KMS-11 (cell line): ENCODE measurements around the gene ESYT2.

Source experiments
- H2AFZ ChIP-seq: fragments of 200-600 bp; sonication (generic); 2 replicates; pipeline ENCODE4 v1.6.1; 2016; ENCODE audit warnings: antibody characterized with exemption, mixed run types, low read depth
- H3K27ac ChIP-seq: fragments of 200-600 bp; sonication (generic); 2 replicates; pipeline ENCODE4 v1.6.1; 2016; ENCODE audit warnings: mild to moderate bottlenecking, mixed run types
- H3K27me3 ChIP-seq: fragments of 200-600 bp; sonication (generic); 2 replicates; pipeline ENCODE4 v1.6.1; 2017; ENCODE audit warnings: mild to moderate bottlenecking, low read depth, mixed run types, moderate library complexity; ENCODE audit not compliant: insufficient read depth
- H3K36me3 ChIP-seq: fragments of 200-600 bp; sonication (generic); 2 replicates; pipeline ENCODE4 v1.6.1; 2017; ENCODE audit warnings: mild to moderate bottlenecking, mixed run types; ENCODE audit not compliant: insufficient read depth
- H3K4me1 ChIP-seq: fragments of 200-600 bp; sonication (generic); 2 replicates; pipeline ENCODE4 v1.6.1; 2016; ENCODE audit warnings: mild to moderate bottlenecking, low read depth, mixed run types; ENCODE audit not compliant: poor library complexity, severe bottlenecking
- H3K4me2 ChIP-seq: fragments of 200-600 bp; sonication (generic); 2 replicates; pipeline ENCODE4 v1.7.0; 2016; ENCODE audit warnings: mild to moderate bottlenecking, mixed run types
- H3K4me3 ChIP-seq: fragments of 200-600 bp; sonication (generic); IDR thresholded peaks from 2 replicates; pipeline ENCODE4 v1.6.1; 2017; ENCODE audit warnings: low read depth, low read length, mixed read lengths; ENCODE audit not compliant: insufficient read depth
- H3K79me2 ChIP-seq: fragments of 200-600 bp; sonication (generic); 2 replicates; pipeline ENCODE4 v1.6.1; 2016; ENCODE audit warnings: low read depth, mixed run types; ENCODE audit not compliant: insufficient read depth
- H3K9ac ChIP-seq: fragments of 200-600 bp; sonication (generic); 2 replicates; pipeline ENCODE4 v1.6.1; 2016; ENCODE audit warnings: mild to moderate bottlenecking, mixed run types
- H4K20me1 ChIP-seq: fragments of 200-600 bp; sonication (generic); 2 replicates; pipeline ENCODE4 v1.6.1; 2016; ENCODE audit warnings: mild to moderate bottlenecking, mixed run types; ENCODE audit not compliant: insufficient read depth
- CTCF ChIP-seq: fragments of 200-600 bp; sonication (generic); conservative IDR thresholded peaks from 2 replicates; pipeline ENCODE4 v1.6.1; 2017; ENCODE audit warnings: low read depth, mild to moderate bottlenecking, antibody characterized with exemption, low read length, moderate library complexity, mixed read lengths

ESYT2 gene

GRCh38 chr7:158741294-158741666 lies 88.0 kb downstream of the ESYT2 start:
- H3K27me3 ChIP-seq: no peaks in the 10 kb centered on the region
- no peak overlapping the region for H3K9ac ChIP-seq
- TF ChIP-seq CTCF: no peak
- no peak overlapping the region for H3K27ac ChIP-seq
- H3K36me3 ChIP-seq: peaks cover 4% of the 10 kb centered on the region; the same call in 1 of the 2 replicates
- H3K4me2 ChIP-seq: no peak overlapping the region
- H3K4me3 ChIP-seq: no peak overlapping the region
- H3K4me1 ChIP-seq: no peaks in the 10 kb centered on the region
- H3K79me2 ChIP-seq: no peaks in the 10 kb centered on the region
- H4K20me1 ChIP-seq: no peaks in the 10 kb centered on the region
- no peak overlapping the region for H2AFZ ChIP-seq

- TF ChIP-seq CTCF: no peak
- Histone ChIP-seq H3K4me2 (no peak overlapping the region), H4K20me1 (no peaks in the 10 kb centered on the region), H3K79me2 (no peaks in the 10 kb centered on the region), H3K36me3 (peaks cover 4% of the 10 kb centered on the region; the same call in 1 of the 2 replicates), H3K4me3 (no peak overlapping the region), H3K4me1 (no peaks in the 10 kb centered on the region), H3K27me3 (no peaks in the 10 kb centered on the region), H3K27ac (no peak overlapping the region), H3K9ac (no peak overlapping the region), H2AFZ (no peak overlapping the region)
Observed at GRCh38 chr7:158740657-158741293, 88.5 kb downstream of the ESYT2 start.

GRCh38 chr7:158740013-158740656 lies 89.2 kb downstream of the ESYT2 start:
- no peaks in the 10 kb centered on the region for H4K20me1 ChIP-seq
- no peak overlapping the region for H3K27ac ChIP-seq
- no peak overlapping the region for H3K4me3 ChIP-seq
- H3K27me3 ChIP-seq: no peaks in the 10 kb centered on the region
- H3K79me2 ChIP-seq: no peaks in the 10 kb centered on the region
- no peak overlapping the region for H3K4me2 ChIP-seq
- no peak overlapping the region for H2AFZ ChIP-seq
- H3K9ac ChIP-seq: no peak overlapping the region
- H3K4me1 ChIP-seq: no peaks in the 10 kb centered on the region
- no peak for TF ChIP-seq CTCF
- H3K36me3 ChIP-seq: peaks cover 4% of the 10 kb centered on the region; the same call in 1 of the 2 replicates

- H3K4me3 ChIP-seq: no peak overlapping the region
- H3K79me2 ChIP-seq: no peaks in the 10 kb centered on the region
- peaks cover 4% of the 10 kb centered on the region; the same call in 1 of the 2 replicates for H3K36me3 ChIP-seq
- H2AFZ ChIP-seq: no peak overlapping the region
- H3K4me1 ChIP-seq: no peaks in the 10 kb centered on the region
- no peak for TF ChIP-seq CTCF
- no peaks in the 10 kb centered on the region for H4K20me1 ChIP-seq
- no peak overlapping the region for H3K9ac ChIP-seq
- no peak overlapping the region for H3K4me2 ChIP-seq
- H3K27me3 ChIP-seq: no peaks in the 10 kb centered on the region
- no peak overlapping the region for H3K27ac ChIP-seq
Observed at GRCh38 chr7:158738841-158739240, 90.5 kb downstream of the ESYT2 start.
